HG02938 (cell line): Measurements from ENCODE around the gene HELZ2.
"Not testable (repeated sequence)": the region's sequence is repeated elsewhere in the genome, so short reads cannot be mapped to it uniquely, and the experiment has no call there.

Experiments used
- ATAC-seq: cut with Tn5 transposase; IDR thresholded peaks from one replicate; pipeline ENCODE4 v1.9.1; 2021; ENCODE audit warnings: mild to moderate bottlenecking, moderate library complexity; ENCODE audit not compliant: unreplicated experiment

The HELZ2 gene

DNA sequence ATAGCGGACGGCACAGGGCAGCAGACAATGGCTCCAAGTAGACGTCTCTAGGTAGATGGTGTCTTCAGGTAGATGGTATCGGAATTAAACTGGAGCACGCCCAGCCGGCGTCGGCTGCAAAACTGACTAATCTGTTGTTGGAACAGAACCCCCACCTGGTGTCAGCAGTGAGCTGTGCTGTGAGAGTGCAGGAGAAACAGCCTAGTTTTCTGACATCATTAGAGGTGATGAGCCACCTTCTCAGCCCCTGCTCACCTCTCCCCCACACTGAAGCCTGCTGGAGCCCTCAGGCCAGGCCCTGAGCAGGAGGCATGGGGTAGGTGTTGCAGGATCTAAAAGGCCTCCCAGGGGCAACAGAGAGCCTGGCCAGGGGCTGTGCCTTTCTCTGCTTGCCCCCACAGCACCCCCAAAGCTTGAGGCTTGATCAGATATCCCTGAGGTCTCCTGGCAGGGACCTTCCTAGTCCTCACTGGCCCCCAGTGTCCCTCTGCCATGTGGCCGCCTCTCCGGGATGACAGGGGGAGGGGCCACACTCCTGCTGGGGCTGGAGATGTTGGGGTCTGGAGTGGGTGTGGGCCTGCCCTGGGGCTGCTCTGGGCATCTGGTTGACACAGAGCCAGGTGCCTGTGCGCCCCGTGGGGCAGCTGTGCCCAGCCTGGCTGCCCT is 6.9 kb upstream of the HELZ2 start:
- ATAC-seq, result no peak

DNA sequence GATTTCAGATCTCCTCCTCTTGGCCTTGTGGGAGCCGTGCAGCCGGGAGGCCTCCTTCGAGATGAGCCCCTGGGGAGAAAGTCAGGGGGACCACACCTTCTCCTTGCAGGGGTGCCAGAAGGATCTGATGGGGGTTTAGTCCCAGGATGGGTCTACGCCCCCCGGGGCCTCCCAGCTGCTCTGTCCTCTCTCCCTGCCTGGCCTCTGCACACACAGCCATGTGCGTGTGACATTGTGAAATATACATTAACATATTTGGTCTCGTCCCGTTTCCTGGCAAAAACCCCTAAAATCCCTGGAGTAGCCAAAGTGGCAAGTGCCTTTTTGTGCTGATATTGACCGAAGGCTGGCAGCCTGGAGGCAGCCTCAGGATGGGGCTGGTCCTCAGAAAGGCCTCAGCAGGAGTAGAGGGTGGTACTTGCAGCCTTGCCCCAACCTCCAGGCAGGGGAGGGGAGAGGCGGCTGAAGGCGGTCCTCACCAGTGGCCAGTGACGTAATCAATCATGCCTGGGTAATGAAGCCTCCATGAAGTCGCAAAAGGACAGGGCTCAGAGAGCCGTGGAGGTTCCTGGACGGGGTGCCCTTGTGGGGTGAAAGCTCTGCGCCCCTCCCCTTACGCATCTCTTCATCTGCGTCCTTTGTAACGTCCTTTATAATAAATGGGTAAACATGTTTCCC is 5.1 kb upstream of the HELZ2 start:
- ATAC-seq, result no peak

GRCh38 chr20:63578224-63579016 is 4.4 kb upstream of the HELZ2 start:
- no peak for ATAC-seq

GRCh38 chr20:63577317-63577894 is 3.4 kb upstream of the HELZ2 start:
- no peak for ATAC-seq

DNA sequence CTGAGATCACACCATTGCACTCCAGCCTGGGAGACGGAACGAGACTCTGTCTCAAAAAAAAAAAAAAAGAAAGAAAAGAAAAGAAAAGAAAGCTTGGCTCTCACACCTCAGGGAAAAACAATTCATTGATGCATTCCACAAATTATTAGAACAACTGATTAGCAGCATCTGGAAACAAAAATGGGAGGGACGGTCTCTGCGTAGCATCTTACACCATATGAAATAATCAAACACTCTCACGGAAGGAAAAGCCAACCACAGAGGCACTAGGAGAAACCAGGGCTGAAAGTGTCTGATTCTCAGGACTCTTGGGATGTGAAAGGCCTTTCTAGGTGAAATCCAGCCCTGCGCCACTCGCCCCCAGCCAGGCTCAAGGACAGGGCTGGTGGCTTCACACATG is 2.3 kb upstream of the HELZ2 start:
- no peak for ATAC-seq

GRCh38 chr20:63574829-63575743 is 1.0 kb upstream of the HELZ2 start:
- ATAC-seq, result no peak

GRCh38 chr20:63573647-63574131 is 350 bp downstream of the HELZ2 start:
- no peak for ATAC-seq

- no peak for ATAC-seq
These were observed 1.0 kb downstream of the HELZ2 start for GRCh38 chr20:63572788-63573646.

DNA sequence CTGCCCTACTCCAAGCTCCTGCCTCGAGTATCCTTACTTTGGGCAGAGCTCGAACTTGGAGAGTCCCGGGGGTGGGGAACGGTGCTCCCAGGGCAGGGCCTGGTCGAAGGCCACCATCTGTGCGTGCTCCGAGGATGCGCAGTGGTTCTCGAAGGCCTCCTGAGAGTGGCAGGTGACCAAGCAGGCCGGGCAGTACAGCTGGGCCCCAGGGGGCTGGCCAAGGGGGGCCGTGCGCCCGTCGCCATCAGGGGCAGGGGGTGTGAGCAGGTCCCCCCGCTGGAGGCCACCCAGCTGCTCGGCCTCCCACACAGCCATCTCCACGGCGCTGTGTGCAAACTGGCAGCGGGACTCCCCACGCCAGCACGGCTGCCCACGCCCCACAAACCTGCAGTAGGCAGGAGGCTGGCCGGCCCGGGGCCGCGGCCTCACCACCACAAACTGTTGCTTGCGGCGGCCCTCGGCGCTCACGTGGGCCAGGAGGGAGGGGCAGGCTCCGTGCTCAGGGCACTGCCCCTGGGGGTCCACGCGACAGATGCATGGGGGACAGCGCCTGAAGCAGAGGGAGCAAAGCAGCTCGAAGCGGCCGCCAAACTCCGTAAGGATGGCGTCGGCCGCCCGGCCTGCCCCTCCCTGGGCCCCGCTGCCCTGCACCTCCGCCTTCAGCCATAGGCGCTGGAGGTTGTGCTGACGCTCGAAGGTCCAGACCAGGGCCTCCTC is 1.8 kb downstream of the HELZ2 start:
- ATAC-seq, result no peak

DNA sequence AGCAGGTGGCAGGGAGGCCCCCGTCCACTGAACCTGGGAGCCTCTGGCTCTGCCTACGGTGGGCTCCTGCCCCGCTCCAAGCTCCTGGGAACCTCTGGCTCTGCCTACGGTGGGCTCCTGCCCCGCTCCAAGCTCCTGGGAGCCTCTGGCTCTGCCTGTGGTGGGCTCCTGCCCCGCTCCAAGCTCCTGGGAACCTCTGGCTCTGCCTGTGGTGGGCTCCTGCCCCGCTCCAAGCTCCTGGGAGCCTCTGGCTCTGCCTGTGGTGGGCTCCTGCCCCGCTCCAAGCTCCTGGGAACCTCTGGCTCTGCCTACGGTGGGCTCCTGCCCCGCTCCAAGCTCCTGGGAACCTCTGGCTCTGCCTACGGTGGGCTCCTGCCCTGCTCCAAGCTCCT is 3.0 kb downstream of the HELZ2 start:
- not testable (repeated sequence) for ATAC-seq

DNA sequence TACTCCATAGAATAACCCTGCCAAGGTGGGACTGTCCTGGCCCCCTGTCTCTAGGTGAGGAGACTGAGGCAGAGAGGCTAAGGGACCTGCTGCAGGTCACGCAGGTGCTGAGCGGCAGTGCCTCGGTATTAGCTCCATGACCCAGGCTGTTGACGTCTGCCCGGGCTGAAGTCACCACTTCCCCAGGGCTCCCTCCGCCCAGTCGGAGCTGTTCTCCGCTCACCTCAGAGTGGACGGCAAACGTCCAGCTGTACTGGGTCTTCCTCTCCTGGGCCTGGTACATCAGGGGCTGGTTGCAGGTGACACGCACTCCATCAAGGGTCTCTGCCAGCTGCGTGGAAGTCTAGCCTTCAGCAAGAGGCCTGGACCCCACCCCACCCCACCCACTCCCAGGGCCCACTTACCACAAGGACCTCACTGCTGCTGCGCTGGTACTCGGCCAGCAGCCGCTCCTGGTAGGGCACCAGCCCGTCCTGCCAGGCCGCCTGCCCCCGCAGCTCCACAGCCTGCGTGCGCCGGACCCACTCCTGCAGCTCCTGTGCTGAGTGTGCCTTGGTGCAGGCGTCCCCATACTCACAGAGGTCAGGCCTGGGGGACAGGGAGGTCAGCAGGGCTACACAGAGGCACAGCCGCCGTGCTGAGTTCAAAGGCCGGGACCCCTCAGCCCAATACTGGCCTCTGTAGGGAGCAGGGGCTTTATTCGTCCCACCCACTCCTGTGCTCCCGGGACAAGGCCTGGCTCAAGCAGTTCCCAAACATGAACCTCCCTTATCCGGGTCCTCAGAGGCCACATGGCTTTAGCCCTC is 3.6 kb downstream of the HELZ2 start:
- no peak for ATAC-seq

DNA sequence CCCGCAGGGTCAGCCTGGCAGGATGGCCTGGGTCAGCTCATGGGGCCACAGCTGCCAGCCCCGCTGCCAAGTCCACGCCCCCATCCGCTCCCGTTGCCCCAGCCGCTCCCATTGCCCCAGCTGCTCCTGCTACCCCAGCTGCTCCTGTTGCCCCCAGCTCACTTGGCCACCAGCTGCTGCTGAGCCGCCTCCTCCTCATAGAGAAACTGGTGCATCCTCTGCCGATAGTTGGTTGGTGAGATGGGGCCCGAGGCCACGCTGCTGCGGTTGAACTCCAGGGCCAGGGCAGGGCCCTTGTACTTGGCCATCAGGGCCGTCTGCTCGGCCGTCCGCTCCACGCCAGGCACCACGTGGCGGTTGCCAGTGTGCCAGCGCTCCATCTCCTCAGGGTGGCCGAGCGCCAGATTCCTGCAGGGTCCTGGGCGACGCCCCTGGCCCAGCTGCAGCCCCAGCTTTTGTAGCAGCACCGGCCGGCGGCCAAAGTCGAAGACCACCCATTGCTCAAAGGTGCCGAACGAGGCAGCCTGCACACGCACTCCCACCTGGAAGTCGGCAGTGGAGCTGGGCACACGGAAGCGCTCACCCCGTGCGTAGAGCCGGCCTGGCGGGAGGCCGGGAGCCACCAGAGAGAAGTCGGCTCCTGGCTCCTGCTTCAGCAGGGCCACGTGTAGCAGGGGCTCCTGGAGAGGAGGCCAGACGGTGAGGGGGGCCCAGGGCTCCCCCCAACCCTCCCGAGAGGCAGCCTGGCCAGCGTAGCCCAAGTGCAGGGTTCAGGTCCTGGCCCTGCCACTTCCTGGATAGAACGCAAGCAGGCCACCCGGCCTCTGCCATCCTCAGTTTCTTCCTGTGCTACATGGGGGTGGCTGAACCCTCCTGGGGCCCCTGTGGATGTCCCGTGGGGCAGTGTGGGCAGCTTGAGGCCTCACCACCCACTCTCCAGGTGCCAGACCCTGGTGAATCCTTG is 4.8 kb downstream of the HELZ2 start:
- ATAC-seq, result no peak

DNA sequence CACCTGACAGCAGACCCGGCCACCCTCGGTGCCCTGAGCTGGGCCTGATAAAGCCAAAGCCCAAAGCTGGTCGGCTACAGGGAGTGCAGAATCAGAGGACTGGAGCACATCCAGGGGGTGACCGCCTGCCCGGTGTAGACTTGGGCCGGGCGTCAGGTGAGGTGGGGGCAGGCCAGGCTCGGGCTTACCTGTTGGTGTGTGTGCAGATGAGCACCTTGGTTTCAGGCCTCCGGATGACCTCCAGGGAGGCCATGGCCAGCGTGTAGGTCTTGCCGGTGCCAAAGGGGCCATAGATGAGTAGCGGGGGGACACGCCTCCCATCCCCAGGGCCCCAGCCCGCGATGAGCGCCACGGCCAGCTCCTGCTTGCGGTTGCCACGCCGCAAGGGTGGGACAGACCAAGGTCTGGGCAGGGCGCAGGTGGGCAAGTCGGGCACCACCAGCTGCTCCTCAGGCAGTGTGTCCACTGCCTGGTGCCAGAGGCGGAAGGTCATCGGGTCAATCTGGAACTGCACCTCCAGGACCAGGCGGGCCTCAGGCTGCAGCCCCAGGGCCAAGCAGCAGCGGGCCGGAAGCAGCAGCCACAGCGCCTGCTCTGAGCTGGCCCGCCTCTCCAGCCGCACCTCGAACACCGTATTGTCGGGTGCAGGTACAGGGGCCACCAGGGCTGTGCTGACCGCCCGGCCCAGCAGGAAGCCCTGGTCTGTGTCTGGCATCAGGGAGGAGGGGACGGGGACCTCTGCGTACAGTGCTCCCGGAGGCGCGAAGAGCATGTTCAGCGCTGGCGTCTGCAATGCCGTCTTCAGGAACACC is 5.7 kb downstream of the HELZ2 start:
- ATAC-seq, result no peak

GRCh38 chr20:63567386-63568169 is 6.5 kb downstream of the HELZ2 start:
- peak; percentile 50 for ATAC-seq

DNA sequence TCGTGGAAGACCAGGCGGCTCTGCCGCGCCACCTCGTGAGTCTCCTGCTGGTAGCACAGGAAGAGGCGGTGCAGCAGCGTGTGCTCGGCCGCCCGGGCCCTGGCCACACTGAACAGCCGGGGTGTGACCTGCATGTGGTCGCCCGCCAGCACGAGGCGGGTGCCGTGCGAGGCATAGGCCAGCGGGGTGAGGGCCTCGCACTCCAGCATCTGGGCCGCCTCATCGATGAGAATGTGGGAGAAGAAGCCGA is 7.0 kb downstream of the HELZ2 start:
- ATAC-seq, result no peak
